ENCODE measurements around the gene OS9.
A peak's percentile ranks its signal among the peaks of the same experiment; 100 is the strongest.

Gene OS9

GRCh38 chr12:57759360-57759980 is 65.5 kb downstream of the OS9 start:
- Histone ChIP-seq H3K4me2 (no peak overlapping the region), H3K4me3 (no peak overlapping the region), H3K9ac (no peak overlapping the region), H3K4me1 (peaks cover 17 to 20% (median 19%) of the 10 kb centered on the region in 10 experiments), H3K27me3 (peaks cover 53 to 91% (median 85%) of the 10 kb centered on the region in 11 experiments), H3K36me3 (peaks cover 0 to 18% (median 6%) of the 10 kb centered on the region in 11 experiments; a peak in 10 of 22 replicates), H4K20me1 (peaks cover 3 to 67% (median 19%) of the 10 kb centered on the region in 11 experiments; a peak in 15 of 22 replicates), H3K9me3 (replicated peaks in 1 of 11) (peaks cover 0 to 1% (median 0%) of the 10 kb centered on the region in 11 experiments; a peak in 1 of 22 replicates), H3K27ac (no peak overlapping the region)
- TF ChIP-seq Cebpa-rat (IDR thresholded peaks at IDR 0.05): no peak

DNA sequence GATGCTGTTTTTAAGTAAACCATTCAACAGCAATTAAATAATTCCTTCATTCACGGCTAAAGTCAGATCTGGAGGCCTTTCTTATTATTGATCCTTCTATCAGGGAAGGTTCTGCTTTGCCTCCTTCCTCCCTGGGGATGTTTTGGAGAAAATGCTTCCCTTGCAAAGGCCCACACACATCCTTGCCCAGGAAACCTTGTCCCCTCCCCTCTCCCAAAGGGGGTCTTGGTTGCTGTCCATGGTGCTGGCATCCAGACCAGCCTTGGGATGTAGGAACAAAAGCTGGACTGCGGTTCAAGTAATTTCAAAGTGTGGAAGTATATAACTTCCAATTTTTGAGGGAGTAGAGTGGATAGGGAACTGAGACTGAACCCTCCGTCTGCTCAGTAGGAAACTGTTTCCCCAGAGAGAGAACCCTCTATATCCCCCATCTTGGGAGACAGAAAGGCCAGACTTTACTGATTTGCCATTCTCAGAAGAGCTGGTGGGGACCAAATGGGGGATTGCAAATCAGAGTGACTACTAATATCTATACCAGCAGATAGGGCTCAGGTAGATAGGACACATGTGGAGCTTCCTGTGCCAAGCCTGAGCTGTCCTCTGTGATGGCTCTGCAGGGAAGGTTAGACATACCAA is 66.5 kb downstream of the OS9 start:
- H3K36me3 ChIP-seq: peaks cover 0 to 18% (median 6%) of the 10 kb centered on the region in 11 experiments; a peak in 10 of 22 replicates
- peaks cover 23 to 27% (median 25%) of the 10 kb centered on the region in 10 experiments for H3K4me1 ChIP-seq
- H3K27me3 ChIP-seq: peaks cover 59 to 92% (median 87%) of the 10 kb centered on the region in 11 experiments

GRCh38 chr12:57761391-57761998 is 67.6 kb downstream of the OS9 start:
- Histone ChIP-seq H3K4me1 (peaks cover 14 to 28% (median 24%) of the 10 kb centered on the region in 10 experiments), H3K27ac (no peak overlapping the region), H3K9ac (no peak overlapping the region), H3K27me3 (peaks cover 64 to 92% (median 87%) of the 10 kb centered on the region in 11 experiments), H4K20me1 (peaks cover 3 to 77% (median 33%) of the 10 kb centered on the region in 11 experiments; a peak in 20 of 22 replicates), H3K4me3 (no peak overlapping the region), H3K4me2 (no peak overlapping the region), H3K9me3 (replicated peaks in 1 of 11) (peaks cover 0 to 7% (median 0%) of the 10 kb centered on the region in 11 experiments; a peak in 2 of 22 replicates), H3K36me3 (peaks cover 0 to 18% (median 6%) of the 10 kb centered on the region in 11 experiments; a peak in 10 of 22 replicates)
- TF ChIP-seq Cebpa-rat (IDR thresholded peaks at IDR 0.05): no peak

More for the DNA sequence above, 66.5 kb downstream of the OS9 start:
- Histone ChIP-seq H3K27ac (no peak overlapping the region), H3K4me3 (no peak overlapping the region), H3K4me2 (no peak overlapping the region), H4K20me1 (peaks cover 3 to 77% (median 22%) of the 10 kb centered on the region in 11 experiments; a peak in 19 of 22 replicates), H3K9ac (no peak overlapping the region), H3K9me3 (replicated peaks in 1 of 11) (peaks cover 0 to 7% (median 0%) of the 10 kb centered on the region in 11 experiments; a peak in 1 of 22 replicates)
- no peak for TF ChIP-seq Cebpa-rat (IDR thresholded peaks at IDR 0.05)

GRCh38 chr12:57762463-57762862 is 68.5 kb downstream of the OS9 start:
- TF ChIP-seq Cebpa-rat (IDR thresholded peaks at IDR 0.05): no peak
- Histone ChIP-seq H3K27me3 (peaks cover 67 to 92% (median 87%) of the 10 kb centered on the region in 11 experiments), H3K36me3 (peaks cover 0 to 17% (median 11%) of the 10 kb centered on the region in 11 experiments; a peak in 16 of 22 replicates), H3K4me3 (no peak overlapping the region), H3K9me3 (replicated peaks in 1 of 11) (peaks cover 0 to 7% (median 0%) of the 10 kb centered on the region in 11 experiments; a peak in 2 of 22 replicates), H3K27ac (no peak overlapping the region), H4K20me1 (peaks cover 3 to 82% (median 41%) of the 10 kb centered on the region in 11 experiments; a peak in 20 of 22 replicates), H3K4me2 (no peak overlapping the region), H3K4me1 (peaks cover 9 to 31% (median 28%) of the 10 kb centered on the region in 10 experiments), H3K9ac (no peak overlapping the region)

- H3K36me3 ChIP-seq: peaks cover 12 to 32% (median 21%) of the 10 kb centered on the region in 11 experiments
- peaks cover 3 to 91% (median 43%) of the 10 kb centered on the region in 11 experiments; a peak in 20 of 22 replicates for H4K20me1 ChIP-seq
- H3K27ac ChIP-seq: no peak overlapping the region
- H3K4me2 ChIP-seq: peak overlapping the region in 1 of 11 experiments; percentile 67; a peak in 1 of 22 replicates
- TF ChIP-seq Cebpa-rat (IDR thresholded peaks at IDR 0.05): no peak
- no peak overlapping the region; a peak in 1 of 20 replicates for H3K4me3 ChIP-seq
- peaks cover 66 to 91% (median 84%) of the 10 kb centered on the region in 11 experiments for H3K27me3 ChIP-seq
- H3K4me1 ChIP-seq: peaks cover 9 to 33% (median 29%) of the 10 kb centered on the region in 10 experiments
- peaks cover 0 to 7% (median 0%) of the 10 kb centered on the region in 11 experiments; a peak in 2 of 22 replicates for H3K9me3 ChIP-seq (replicated peaks in 1 of 11)
- H3K9ac ChIP-seq: no peak overlapping the region
These were observed 70.1 kb downstream of the OS9 start for GRCh38 chr12:57763881-57764661.

DNA sequence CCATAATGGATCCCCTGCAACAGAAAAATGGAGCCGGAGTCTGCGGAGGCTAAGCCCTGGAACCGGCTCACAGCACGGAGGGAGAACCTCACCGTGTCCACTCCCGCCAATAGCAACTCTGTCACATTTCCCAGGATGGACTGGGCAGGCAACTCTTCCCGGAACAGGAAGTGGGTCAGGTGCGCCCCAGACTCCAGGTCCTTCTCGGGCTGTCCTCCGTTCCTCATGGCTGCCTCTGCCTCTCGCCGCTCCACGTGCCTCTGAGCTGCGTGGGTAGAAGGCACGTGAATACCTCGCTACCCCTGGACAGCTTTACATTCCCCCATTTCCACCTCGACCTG is 70.7 kb downstream of the OS9 start:
- H3K4me1 ChIP-seq: peaks cover 9 to 36% (median 29%) of the 10 kb centered on the region in 10 experiments
- peaks cover 16 to 38% (median 27%) of the 10 kb centered on the region in 11 experiments for H3K36me3 ChIP-seq
- H3K27me3 ChIP-seq: peaks cover 66 to 88% (median 79%) of the 10 kb centered on the region in 11 experiments
- peak overlapping the region in 8 of 10 experiments; percentile 16 to 53 (median 34); a peak in 11 of 20 replicates for H3K4me3 ChIP-seq
- peak overlapping the region; percentile 27 to 77 (median 61); a peak in 20 of 22 replicates for H3K4me2 ChIP-seq
- peaks cover 3 to 93% (median 43%) of the 10 kb centered on the region in 11 experiments; a peak in 20 of 22 replicates for H4K20me1 ChIP-seq
- peaks cover 0 to 7% (median 0%) of the 10 kb centered on the region in 11 experiments; a peak in 2 of 22 replicates for H3K9me3 ChIP-seq (replicated peaks in 1 of 11)
- H3K9ac ChIP-seq: no peak overlapping the region
- no peak for TF ChIP-seq Cebpa-rat (IDR thresholded peaks at IDR 0.05)
- no peak overlapping the region for H3K27ac ChIP-seq

DNA sequence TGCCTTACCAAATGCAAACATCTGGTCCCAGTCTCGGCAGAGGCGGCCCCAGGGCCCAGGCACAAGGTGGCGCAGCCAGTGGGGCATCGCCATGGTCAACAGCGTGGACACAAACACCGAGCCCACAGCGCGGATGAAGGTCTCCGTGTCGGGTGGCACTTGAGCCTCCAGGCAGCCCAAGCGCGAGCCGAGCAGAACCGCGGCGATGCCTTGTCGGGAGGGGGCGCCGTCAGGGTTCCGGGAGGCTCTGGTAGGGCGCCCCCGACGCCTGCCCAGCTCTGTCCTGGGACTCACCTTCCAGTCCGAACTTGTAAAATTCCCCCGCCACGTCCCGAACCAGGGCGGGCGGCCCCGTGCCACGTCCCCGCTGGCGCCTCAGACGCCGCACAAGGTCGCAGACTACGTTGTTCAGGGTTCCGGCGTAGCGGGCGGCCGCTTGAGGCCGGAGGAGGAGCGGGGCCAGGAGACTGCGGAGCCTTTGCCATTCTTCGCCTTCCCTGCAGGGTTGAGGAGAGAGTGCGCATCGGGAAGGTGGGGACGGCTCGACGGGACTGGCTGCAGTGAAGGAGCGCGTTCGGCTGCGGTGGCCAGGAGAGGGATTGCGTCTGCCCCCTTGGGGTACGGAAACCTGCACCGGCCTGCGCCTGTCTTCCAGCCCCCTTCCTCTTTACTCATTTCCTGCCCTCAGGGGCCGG is 71.2 kb downstream of the OS9 start:
- Histone ChIP-seq H3K36me3 (peaks cover 18 to 43% (median 31%) of the 10 kb centered on the region in 11 experiments), H3K4me1 (peaks cover 9 to 41% (median 29%) of the 10 kb centered on the region in 10 experiments), H4K20me1 (peaks cover 0 to 93% (median 39%) of the 10 kb centered on the region in 11 experiments; a peak in 19 of 22 replicates), H3K4me2 (peak overlapping the region; percentile 27 to 77 (median 61); a peak in 21 of 22 replicates), H3K9me3 (replicated peaks in 1 of 11) (peaks cover 0 to 7% (median 0%) of the 10 kb centered on the region in 11 experiments; a peak in 2 of 22 replicates), H3K4me3 (peak overlapping the region in 9 of 10 experiments; percentile 22 to 53 (median 33); a peak in 17 of 20 replicates), H3K27ac (no peak overlapping the region), H3K9ac (0 out of 22 replicates have a peak overlapping the region, but pooled peaks of 1 of the 11 experiments have one; percentile 34), H3K27me3 (peaks cover 66 to 88% (median 79%) of the 10 kb centered on the region in 11 experiments)
- TF ChIP-seq Cebpa-rat (IDR thresholded peaks at IDR 0.05): no peak

Data from BLaER1 treated with 17β-estradiol and CSF1 and Interleukin-3, amounts not matched to agents 10 nM and 100 nM (cell line).